H1 (cell line): ENCODE results near the gene KLHL40. TPM values are rescaled to one million over a fixed set of nuclear protein-coding genes. Genes with fewer than 3 reads are reported as not detected.

ENCODE experiments used
- CTCF ChIA-PET: fragments of 300-600 bp; sonication (Branson Sonifier 250); formaldehyde crosslinking; loops from one replicate; lab custom pipeline; 2021; ENCODE audit not compliant: partially characterized antibody; lab: Charles Lee
- POLR2A ChIA-PET: fragments of 300-600 bp; sonication (Branson Sonifier 250); formaldehyde crosslinking; loops from one replicate; lab custom pipeline; 2021; ENCODE audit warnings: inconsistent platforms; ENCODE audit not compliant: partially characterized antibody; lab: Charles Lee
- DNase-seq, 2 experiments: peaks; one replicate each; pipeline versions ENCODE4 v3.0.0 to v3.0.0-alpha.2; 2010 to 2022; ENCODE audit warnings: low spot score in 2 of 2, low read depth in 1 of 2, mixed read lengths in 1 of 2
- FAIRE-seq: peaks from 2 replicates; lab custom pipeline; 2011; peaks lifted over from hg19 to GRCh38; lab: Jason Lieb, UNC
- H2AFZ ChIP-seq: 2 replicates; pipeline ENCODE4 v1.8.1; 2012; ENCODE audit warnings: low read length, inconsistent platforms
- H2AK5ac ChIP-seq: 2 replicates; pipeline ENCODE4 v1.6.1; 2013; ENCODE audit warnings: low read depth, low read length
- H2BK120ac ChIP-seq: replicated peaks from 2 replicates; pipeline ENCODE3; 2013; ENCODE audit warnings: low read depth, low read length, inconsistent platforms
- H2BK12ac ChIP-seq: 2 replicates; pipeline ENCODE4 v1.6.1; 2013; ENCODE audit warnings: low read depth, low read length
- H2BK15ac ChIP-seq: 2 replicates; pipeline ENCODE4 v1.6.1; 2013; ENCODE audit warnings: low read length
- H2BK20ac ChIP-seq: 2 replicates; pipeline ENCODE4 v1.6.1; 2013; ENCODE audit warnings: low read length
- H2BK5ac ChIP-seq: 2 replicates; pipeline ENCODE4 v1.6.1; 2013; ENCODE audit warnings: low read depth, low read length
- H3K14ac ChIP-seq: 2 replicates; pipeline ENCODE4 v1.6.1; 2013; ENCODE audit warnings: inconsistent platforms; ENCODE audit not compliant: insufficient read length
- H3K18ac ChIP-seq: 2 replicates; pipeline ENCODE4 v1.6.1; 2013; ENCODE audit warnings: low read length; ENCODE audit errors: extremely low read depth
- H3K23ac ChIP-seq: 2 replicates; pipeline ENCODE4 v1.6.1; 2013; ENCODE audit warnings: inconsistent platforms; ENCODE audit not compliant: insufficient read length
- H3K23me2 ChIP-seq: 2 replicates; pipeline ENCODE4 v1.6.1; 2013; ENCODE audit warnings: low read depth, low read length
- H3K27ac ChIP-seq: 2 replicates; pipeline ENCODE4 v1.6.1; 2011; ENCODE audit warnings: low read depth, low read length, inconsistent platforms
- H3K27me3 ChIP-seq, 4 experiments: replicated peaks in 1 of 4; 1 replicate in 1 of 4; 2 replicates in 3 of 4; pipeline versions ENCODE4 v1.6.1 to v1.8.1; 2011 to 2013; ENCODE audit warnings: low read length in 3 of 4, mild to moderate bottlenecking in 3 of 4, inconsistent platforms in 2 of 4, mixed read lengths in 2 of 4, moderate library complexity in 1 of 4; ENCODE audit not compliant: control insufficient read depth in 3 of 4, insufficient read depth in 3 of 4; ENCODE audit errors: extremely low read depth in 1 of 4
- H3K36me3 ChIP-seq, 4 experiments: 2 replicates each; pipeline versions ENCODE4 v1.6.1 to v1.8.1; 2011 to 2013; ENCODE audit warnings: mild to moderate bottlenecking in 4 of 4, low read length in 3 of 4, moderate library complexity in 2 of 4, control low read depth in 1 of 4, inconsistent platforms in 1 of 4; ENCODE audit not compliant: insufficient read depth in 4 of 4, control insufficient read depth in 2 of 4
- H3K4ac ChIP-seq: replicated peaks from 2 replicates; pipeline ENCODE3; 2013; ENCODE audit warnings: low read length, low read depth, mixed read lengths, inconsistent platforms; ENCODE audit not compliant: insufficient read length
- H3K4me1 ChIP-seq, 4 experiments: replicated peaks in 1 of 4; 1 replicate in 1 of 4; 2 replicates in 3 of 4; pipeline versions ENCODE4 v1.6.1 to v1.8.1; 2011 to 2013; ENCODE audit warnings: low read length in 3 of 4, inconsistent platforms in 2 of 4, mixed read lengths in 1 of 4; ENCODE audit not compliant: insufficient read depth in 4 of 4, control insufficient read depth in 3 of 4
- H3K4me2 ChIP-seq, 2 experiments: 2 replicates each; pipeline versions ENCODE4 v1.6.1 to v1.8.1; 2011 to 2013; ENCODE audit warnings: low read depth in 2 of 2, low read length in 2 of 2, control low read depth in 1 of 2, inconsistent platforms in 1 of 2, mild to moderate bottlenecking in 1 of 2; ENCODE audit not compliant: insufficient read depth in 1 of 2
- H3K4me3 ChIP-seq, 4 experiments: fragments of 200-600, 300-600 bp in 1 of 4; sonication (generic), shearing (Covaris generic), sonication (Bioruptor Twin) in 1 of 4; 2 replicates each; pipeline versions ENCODE4 v1.5.1 to v1.8.1; 2011 to 2016; ENCODE audit warnings: low read length in 4 of 4, low read depth in 3 of 4, control low read depth in 2 of 4, inconsistent platforms in 2 of 4, mild to moderate bottlenecking in 2 of 4, mixed read lengths in 1 of 4, moderate library complexity in 1 of 4; ENCODE audit not compliant: insufficient read depth in 2 of 4; ENCODE audit errors: extremely low read depth in 1 of 4
- H3K56ac ChIP-seq: replicated peaks from 2 replicates; pipeline ENCODE3; 2013; ENCODE audit warnings: low read depth, mild to moderate bottlenecking, mixed read lengths, low read length, inconsistent platforms; ENCODE audit not compliant: insufficient read length
- H3K79me1 ChIP-seq: 2 replicates; pipeline ENCODE4 v1.6.1; 2013; ENCODE audit warnings: low read depth, low read length, control low read depth
- H3K79me2 ChIP-seq, 2 experiments: 2 replicates each; pipeline versions ENCODE4 v1.6.1 to v1.8.1; 2012 to 2013; ENCODE audit warnings: low read length in 2 of 2, mild to moderate bottlenecking in 2 of 2, inconsistent platforms in 1 of 2; ENCODE audit not compliant: insufficient read depth in 2 of 2, control insufficient read depth in 1 of 2
- H3K9ac ChIP-seq, 4 experiments: replicated peaks in 1 of 4; 1 replicate in 1 of 4; 2 replicates in 3 of 4; pipeline versions ENCODE4 v1.6.1 to v1.8.1; 2011 to 2013; ENCODE audit warnings: low read depth in 3 of 4, low read length in 3 of 4, control low read depth in 2 of 4, mild to moderate bottlenecking in 2 of 4, moderate library complexity in 2 of 4, inconsistent platforms in 1 of 4; ENCODE audit errors: extremely low read depth in 1 of 4
- H3K9me3 ChIP-seq, 2 experiments: 2 replicates each; pipeline versions ENCODE4 v1.6.1 to v1.8.1; 2012 to 2013; ENCODE audit warnings: mild to moderate bottlenecking in 2 of 2, moderate library complexity in 2 of 2, control low read depth in 1 of 2, inconsistent platforms in 1 of 2, low read depth in 1 of 2, low read length in 1 of 2, mixed read lengths in 1 of 2; ENCODE audit not compliant: insufficient read depth in 2 of 2
- H4K20me1 ChIP-seq, 2 experiments: replicated peaks in 1 of 2; 2 replicates each; pipeline versions ENCODE3 to v1.8.1; 2011 to 2013; ENCODE audit warnings: inconsistent platforms in 2 of 2, low read length in 2 of 2, mild to moderate bottlenecking in 1 of 2; ENCODE audit not compliant: insufficient read depth in 2 of 2, control insufficient read depth in 1 of 2
- H4K5ac ChIP-seq: 2 replicates; pipeline ENCODE4 v1.6.1; 2013; ENCODE audit warnings: low read length, low read depth, mixed read lengths, inconsistent platforms; ENCODE audit not compliant: insufficient read length
- H4K8ac ChIP-seq: 2 replicates; pipeline ENCODE4 v1.8.0; 2013; ENCODE audit warnings: mild to moderate bottlenecking, moderate library complexity, low read length, inconsistent platforms; ENCODE audit not compliant: insufficient read depth; ENCODE audit errors: extremely low read depth
- H4K91ac ChIP-seq: replicated peaks from 2 replicates; pipeline ENCODE3; 2013; ENCODE audit warnings: low read length, mixed read lengths, inconsistent platforms; ENCODE audit not compliant: insufficient read length
- EZH2 ChIP-seq: fragments of 200-600 bp; sonication (generic); IDR thresholded peaks from 2 replicates; pipeline ENCODE4 v1.7.1; 2012; ENCODE audit warnings: low read depth, mild to moderate bottlenecking, moderate library complexity, low read length, inconsistent platforms; ENCODE audit not compliant: severe bottlenecking
- SP1 ChIP-seq: IDR thresholded peaks from 2 replicates; pipeline ENCODE4 v1.6.1; 2011; ENCODE audit warnings: low read depth, low read length
- WGBS, 2 experiments: shearing (Covaris generic) in 1 of 2; methylation state at CpG; one replicate each; pipeline versions ENCODE4 v1.1.6 to v1.1.7; 2013 to 2015; ENCODE audit warnings: low lambda C conversion rate in 2 of 2, mixed read lengths in 2 of 2, inconsistent platforms in 1 of 2, low coverage in 1 of 2, missing lambda C conversion rate in 1 of 2; ENCODE audit not compliant: insufficient replicate concordance in 2 of 2, insufficient coverage in 1 of 2, insufficient read length in 1 of 2; ENCODE audit errors: extremely low coverage in 1 of 2, missing lambda C conversion rate in 1 of 2; 5-methylcytosine and 5-hydroxymethylcytosine counted together
- polyA plus RNA-seq, 7 experiments: library from polyadenylated mRNA; depleted of rRNA in 3 of 7; stranded (reverse) in 5 of 7; unstranded in 2 of 7; fragments of >200 nt in 5 of 7; fragments of 200-250 nt in 2 of 7; gene quantifications; 1 replicate in 5 of 7; 2 replicates in 1 of 7; 4 replicates in 1 of 7; pipeline versions ENCODE4 v1.2.1 to v1.2.3, GENCODE V29; 2011 to 2013; ENCODE audit warnings: missing spikeins in 2 of 7, mixed read lengths in 2 of 7
- total RNA-seq: library from RNA; stranded (reverse); fragmentation: NEBNext Ultra II Directional; extraction: Animal tissue kit (Norgen Biotek cat#: 25700); gene quantifications from 2 replicates; pipeline ENCODE4 v1.2.1, GENCODE V29; 2021

The KLHL40 gene
- total and polyA plus RNA-seq, 2 of the 8 experiments (the other 6 are each of a cell fraction or from before 2014, with no cell fraction given), result 0.02 TPM; not detected in 1

DNA sequence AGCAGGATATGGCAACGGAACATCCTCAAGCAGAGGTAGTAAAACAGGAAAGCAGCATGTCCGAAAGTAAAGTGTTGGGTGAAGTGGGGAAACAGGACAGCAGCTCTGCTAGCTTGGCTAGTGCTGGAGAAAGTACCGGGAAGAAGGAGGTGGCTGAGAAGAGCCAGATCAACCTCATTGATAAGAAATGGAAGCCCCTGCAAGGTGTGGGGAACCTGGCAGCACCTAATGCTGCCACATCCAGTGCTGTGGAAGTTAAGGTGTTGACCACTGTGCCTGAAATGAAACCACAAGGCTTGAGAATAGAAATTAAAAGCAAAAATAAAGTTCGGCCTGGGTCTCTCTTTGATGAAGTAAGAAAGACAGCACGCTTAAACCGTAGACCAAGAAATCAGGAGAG is 46.1 kb upstream of the KLHL40 start:
- Histone ChIP-seq H3K4me3 (no peak overlapping the region), H3K79me2 (0 out of 4 replicates have a peak, but pooled peaks cover 4% of the 10 kb centered on the region in 2 experiments), H3K23me2 (no peaks in the 10 kb centered on the region), H3K9ac (no peak overlapping the region), H2AK5ac (no peak overlapping the region), H3K27ac (no peak overlapping the region), H4K5ac (no peak overlapping the region), H4K20me1 (peaks cover 2 to 7% of the 10 kb centered on the region in 2 experiments), H2BK12ac (no peak overlapping the region), H2AFZ (no peak overlapping the region), H2BK15ac (no peak overlapping the region), H3K4ac (no peak overlapping the region), H3K4me1 (no peaks in the 10 kb centered on the region), H3K56ac (no peak overlapping the region), H3K27me3 (no peaks in the 10 kb centered on the region), H4K8ac (no peak overlapping the region), H2BK5ac (0 out of 2 replicates have a peak overlapping the region, but pooled peaks have one; percentile 7), H2BK120ac (no peak overlapping the region), H3K36me3 (peaks cover 52 to 96% (median 86%) of the 10 kb centered on the region in 4 experiments), H2BK20ac (no peak overlapping the region), H3K14ac (no peak overlapping the region), H3K9me3 (no peaks in the 10 kb centered on the region), H3K23ac (no peak overlapping the region), H3K79me1 (no peaks in the 10 kb centered on the region; the same call in 1 of the 2 replicates), H4K91ac (no peak overlapping the region), H3K4me2 (no peak overlapping the region), H3K18ac (no peak overlapping the region)
- DNase-seq (no peak), FAIRE-seq (no peak)
- CTCF ChIA-PET, result interaction anchor here (0.7 kb wide), 1 partner anchor 379 kb away, joined by 3 read pairs; no protein-coding TSS in a partner anchor
- POLR2A ChIA-PET, result no interaction called here
- TF ChIP-seq EZH2 (no peak), SP1 (no peak)
- 89% methylated on average over 6 of the region's 6 CpGs; no CpG with 5 or more reads in 1 of the 2 experiments for WGBS, 2 experiments
